GM18861 (cell line): ENCODE data around the gene ENOX1.

Experiments used
- ATAC-seq: cut with Tn5 transposase; IDR thresholded peaks from one replicate; pipeline ENCODE4 v1.9.1; 2021; ENCODE audit not compliant: unreplicated experiment

ENOX1 gene

DNA sequence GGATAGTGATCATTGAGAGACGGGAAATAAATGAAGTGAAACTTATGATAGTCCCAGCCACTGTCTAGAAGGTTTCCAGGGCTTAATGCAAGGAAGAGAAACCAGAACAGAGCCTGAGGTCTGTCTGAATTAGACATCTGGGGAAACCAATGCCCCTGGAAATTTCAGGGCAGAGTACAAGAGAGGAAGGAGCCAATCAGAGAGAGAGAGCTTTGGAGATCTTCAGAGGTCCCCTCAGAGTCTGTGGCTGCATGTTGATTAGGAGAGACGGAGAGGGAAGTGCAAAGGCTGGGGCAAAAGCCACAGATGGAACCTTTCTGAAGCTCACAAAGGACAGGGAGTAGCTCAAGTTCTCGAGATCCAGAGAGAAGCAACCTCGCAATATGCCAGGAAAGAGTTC, 385.4 kb downstream of the ENOX1 start:
- ATAC-seq, result no peak

DNA sequence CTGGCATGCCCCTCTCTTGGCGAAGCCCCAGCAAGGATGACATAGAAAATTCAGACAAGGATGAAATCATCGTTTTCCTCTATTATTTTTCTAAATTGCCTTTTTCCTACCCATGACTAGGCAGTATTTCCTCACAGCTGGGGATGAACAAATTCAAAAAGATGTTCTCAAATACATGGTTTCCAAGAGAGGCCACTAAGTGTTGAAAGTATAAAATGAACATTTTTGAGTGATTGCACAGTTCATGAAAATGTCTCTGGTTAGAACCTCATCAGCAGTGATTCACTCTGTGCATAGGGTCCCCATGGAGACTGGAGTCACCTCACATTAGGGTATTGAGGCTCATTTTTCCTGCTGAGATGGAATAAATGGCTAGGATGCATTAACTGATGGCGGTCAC, 389.7 kb downstream of the ENOX1 start:
- no peak for ATAC-seq

DNA sequence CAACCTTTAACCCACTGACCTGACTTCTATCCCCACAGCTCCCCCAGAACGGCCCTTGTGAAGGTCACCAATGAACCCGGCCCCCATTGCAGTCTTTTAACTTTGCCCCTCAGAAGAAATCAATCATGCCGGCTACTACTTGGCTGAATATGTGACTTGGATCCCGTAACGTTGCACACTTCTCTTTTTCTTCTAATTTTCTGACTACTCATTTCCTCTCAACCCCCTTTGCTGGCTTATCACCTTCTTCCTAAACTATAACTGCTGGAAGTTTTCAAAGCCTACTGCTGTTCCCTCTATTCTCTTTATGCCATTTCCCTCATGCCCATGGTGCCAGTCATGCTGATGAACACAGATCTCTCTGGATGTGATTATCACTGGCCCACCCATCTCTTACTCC, 395.7 kb downstream of the ENOX1 start:
- ATAC-seq, result no peak

DNA sequence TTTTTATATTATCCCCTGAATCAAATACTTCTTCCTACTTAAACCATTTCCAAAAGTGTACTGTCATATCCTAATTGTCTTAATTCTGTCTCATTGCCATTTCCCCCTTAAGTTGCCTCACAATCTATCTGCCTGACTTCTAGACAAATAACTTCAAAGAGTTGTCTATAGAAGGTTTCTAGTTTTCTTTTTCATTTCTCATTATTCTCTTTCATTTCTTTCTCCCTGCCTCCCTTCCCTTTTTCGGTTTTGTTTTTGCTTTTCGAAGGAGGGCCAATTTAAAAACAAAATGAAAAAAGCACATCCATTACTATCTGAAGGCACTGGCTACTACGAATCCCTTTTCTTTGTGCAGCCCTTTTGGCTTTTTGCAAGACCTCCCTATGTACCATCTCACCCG, 396.2 kb downstream of the ENOX1 start:
- no peak for ATAC-seq

DNA sequence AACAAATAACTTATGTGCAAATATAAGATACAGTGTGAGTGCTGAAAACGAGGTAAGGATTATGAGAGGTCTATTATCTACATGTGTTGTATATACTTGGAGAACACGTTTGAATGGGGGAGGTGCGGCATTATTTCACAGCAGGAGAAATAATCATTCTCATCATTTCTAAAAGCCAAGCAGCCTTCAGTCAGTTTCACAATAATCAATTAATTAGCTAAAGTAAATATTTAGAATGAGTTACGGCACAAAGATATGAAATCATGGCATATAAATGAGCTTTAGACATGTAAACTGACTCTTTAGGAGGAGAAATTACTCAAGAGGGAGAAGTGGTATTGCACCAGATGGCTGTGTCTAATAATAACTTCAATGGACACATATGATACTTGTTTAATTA, 396.8 kb downstream of the ENOX1 start:
- no peak for ATAC-seq

DNA sequence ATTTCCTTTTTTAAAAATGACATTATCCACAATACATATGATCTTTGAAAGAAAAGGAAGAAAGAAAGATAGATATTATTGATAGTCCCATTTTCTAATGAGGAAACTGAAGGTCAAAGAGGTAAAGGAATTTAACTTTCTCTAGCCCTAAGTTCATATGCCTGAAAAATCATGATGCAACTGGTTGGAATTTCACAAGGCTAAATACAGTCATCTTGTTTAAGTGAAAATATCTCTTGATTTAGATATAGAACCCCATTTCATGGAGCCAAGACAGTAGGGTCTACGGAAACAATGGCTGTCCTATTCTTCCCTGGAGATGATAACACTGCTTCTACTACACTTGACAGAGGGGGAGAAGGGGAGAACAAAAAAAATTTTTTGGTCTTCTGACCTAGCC, 397.2 kb downstream of the ENOX1 start:
- ATAC-seq, result no peak

DNA sequence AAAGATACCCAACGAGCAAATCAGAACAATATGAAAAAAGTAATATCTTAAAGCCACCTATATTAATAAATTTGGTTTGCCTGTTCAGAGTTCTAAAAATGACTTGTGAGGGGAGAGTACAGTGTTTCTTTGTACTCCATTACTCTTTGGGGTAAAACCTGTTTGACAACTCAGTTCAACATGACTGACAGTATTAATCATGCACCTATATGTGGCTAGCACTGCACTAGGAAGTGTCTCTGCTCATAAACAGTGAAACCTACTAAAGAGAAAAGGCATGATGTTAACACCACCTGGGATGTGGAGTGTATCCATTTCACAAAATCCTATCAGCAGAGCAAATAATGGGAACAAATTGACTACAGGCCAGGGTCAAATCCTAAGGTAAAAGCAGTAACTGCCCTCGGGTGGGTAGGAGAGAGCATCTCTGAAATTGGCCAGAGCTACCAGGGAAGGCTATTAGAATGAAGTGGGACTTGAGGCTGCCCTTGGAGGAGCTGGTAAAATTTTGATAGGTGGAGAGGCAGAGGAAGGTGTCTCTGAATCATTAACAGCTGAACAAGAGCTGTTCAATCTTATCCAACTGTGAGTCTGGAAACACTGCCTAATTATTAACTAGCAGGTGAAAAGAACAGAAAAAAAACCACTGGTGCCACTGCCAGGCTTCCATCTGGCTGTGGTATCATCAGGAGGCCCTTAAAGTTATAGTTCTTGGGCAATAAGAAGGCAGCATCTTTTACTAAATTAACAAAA, 398.3 kb downstream of the ENOX1 start:
- peak; percentile 65 for ATAC-seq

DNA sequence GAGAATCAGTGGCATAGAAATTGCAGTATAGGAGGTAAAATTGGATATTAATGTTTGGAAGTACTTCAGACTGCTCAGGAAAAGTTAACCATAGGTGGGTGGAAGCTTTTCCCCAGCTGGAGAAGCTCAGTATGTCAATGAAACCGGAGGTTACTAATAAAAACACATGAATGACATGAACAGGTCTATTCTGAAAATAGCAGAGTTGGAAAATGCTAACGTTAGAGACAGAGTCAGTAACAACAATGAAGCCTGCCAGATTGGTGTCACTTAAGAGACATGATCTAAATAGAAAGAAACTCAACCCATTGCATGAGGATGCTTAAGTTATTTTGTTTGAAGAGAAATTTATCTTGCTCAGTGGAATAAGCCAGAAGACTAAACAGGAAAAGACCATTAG, 398.9 kb downstream of the ENOX1 start:
- no peak for ATAC-seq

DNA sequence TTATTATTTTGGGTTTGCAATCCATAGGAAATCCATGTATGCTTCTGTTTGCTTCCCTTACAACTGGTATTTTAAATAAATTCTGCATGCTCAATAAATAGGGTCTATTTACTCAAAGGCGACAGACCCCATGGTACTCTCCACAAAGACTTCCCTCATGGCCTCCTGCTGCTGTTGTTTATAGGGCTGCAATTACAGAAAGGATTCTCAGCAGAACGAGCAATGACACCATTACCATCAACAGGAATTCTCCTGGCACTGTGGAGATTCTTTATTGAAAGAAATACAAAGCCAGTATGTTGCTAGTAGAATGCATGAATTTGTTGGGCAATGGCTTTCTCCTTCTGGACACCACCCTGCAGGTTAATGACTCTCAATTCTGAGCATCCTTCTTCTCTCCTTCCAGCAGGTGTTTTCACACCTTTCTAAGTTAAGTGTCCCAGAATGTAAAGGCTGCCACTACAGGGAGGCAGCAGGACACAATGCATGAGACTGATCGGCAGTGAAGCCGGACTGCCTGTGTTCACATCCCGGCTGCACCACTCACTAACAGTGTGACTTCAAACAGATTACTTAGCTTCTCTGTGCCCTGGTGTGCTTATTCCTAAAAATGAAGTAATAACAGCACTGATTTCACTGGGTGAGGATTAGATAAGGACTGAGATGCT, 403.1 kb downstream of the ENOX1 start:
- no peak for ATAC-seq

DNA sequence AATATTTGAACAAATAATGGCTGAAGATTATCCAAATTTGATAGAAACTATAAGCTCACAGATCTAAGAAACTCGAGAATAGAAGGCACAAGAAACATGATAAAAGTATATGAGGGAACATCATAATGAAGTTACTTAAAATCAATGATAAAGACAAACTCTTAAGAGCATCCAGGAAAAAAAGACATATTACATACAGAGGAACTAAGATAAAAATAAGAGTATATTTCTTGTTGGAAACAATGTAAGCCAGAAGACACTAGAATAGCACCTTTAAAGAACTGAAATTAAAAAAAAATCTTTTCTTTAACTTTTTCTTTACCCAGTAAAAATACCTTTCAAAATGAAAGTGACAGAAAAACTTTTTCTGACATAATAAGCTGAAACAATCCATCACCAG, 407.0 kb downstream of the ENOX1 start:
- no peak for ATAC-seq

DNA sequence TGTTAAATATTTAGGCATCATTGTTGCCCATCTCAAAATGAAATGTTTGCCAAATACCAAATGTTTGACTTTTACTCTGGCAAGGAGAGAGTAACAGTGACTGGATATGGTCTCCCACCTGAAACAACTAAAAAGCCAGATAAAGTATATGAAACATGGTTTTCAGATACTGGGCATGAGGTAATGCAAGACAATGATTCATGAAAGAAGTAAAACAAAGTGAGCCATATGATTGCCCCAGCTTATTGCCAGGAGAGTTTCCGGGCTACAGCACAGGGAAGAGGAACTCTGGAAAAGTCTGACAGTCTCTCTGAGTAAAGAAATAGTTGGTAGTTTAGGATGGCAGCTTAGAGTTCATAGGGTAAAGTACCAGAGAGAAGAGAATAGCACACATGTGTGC, 408.8 kb downstream of the ENOX1 start:
- no peak for ATAC-seq

DNA sequence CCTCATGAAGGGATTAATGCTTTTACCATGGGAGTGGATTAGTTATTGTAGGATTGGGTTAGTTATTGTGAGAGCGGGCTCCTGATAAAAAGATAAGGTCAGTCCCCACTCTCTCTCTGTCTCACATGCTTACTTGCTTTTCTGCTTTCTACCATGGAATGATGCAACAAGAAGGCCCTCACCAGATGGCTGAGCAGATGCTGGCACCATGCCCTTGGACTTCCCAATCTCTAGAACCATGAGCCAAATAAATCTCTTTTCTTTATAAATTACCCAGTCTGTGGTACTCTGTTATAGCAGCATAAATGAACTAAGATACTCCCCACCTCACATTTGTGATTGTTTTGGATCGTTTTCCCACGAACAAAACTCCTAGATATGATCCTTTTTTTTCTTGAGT, 409.6 kb downstream of the ENOX1 start:
- ATAC-seq, result no peak

DNA sequence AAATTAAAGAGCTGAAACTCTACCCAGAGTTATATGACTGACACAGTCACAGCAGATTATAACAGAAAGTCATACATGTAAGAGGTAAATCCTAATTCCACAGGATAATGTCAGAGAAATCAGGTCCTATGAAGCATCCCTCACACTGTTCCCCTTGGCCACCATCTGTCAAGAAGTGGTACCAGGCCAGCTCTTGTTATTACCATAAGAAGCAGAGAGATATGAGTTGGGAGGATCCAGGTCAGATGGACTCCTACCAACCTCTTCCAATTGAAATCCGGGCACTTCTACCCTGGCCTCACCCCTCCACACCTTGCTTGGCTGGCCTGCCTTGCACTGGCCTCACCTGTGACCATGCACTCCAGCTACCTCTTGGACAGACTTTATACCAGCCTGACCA, 410.2 kb downstream of the ENOX1 start:
- ATAC-seq, result no peak

DNA sequence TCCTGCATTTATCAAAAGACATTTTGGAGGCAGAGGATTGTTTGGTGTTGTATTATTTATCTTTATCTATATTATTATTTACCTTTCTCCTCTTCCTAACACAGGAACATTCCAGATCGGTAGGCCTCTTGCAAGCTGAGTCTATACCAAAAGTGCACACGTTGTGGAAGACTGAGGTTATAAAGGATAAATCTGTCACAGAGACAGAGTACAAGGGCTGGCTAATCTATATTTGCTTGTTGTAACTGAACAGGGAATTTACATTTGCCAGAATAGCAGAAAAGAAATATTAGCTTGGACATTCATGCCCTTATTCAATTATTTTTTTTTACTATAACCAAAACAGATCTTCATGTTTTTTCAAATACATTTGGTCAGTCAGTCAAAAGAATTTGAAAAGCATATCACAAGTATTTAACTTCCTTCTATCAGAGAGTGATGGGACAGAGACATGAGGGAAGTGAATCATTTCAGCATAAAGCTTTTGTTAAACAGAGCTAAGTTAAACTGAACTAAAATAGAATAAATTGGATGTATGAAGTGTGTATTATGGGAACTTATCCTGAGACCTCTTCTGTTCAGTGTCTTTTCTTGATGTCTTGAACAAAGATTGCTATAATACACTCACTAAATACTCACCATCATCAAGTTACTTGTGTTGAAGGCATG, 410.8 kb downstream of the ENOX1 start:
- no peak for ATAC-seq

DNA sequence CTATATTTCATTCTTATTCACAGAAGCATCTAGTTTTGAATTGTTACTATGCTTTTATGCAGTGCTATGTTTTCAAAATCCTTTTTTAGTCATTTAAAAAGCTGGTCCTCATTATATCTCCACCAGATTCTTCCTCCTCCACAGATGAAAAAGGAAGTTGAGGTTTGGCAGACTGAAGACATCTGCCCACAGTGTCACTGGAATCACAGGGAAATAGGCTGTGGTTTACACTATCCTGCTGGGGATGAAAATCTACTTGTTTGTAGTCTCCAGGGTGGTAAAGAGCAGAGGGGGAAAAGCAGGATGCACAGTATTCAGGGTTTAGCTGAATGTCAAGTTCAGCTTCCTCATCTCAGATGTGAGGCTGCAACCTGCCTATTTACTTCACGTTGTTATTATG, 412.2 kb downstream of the ENOX1 start:
- no peak for ATAC-seq

DNA sequence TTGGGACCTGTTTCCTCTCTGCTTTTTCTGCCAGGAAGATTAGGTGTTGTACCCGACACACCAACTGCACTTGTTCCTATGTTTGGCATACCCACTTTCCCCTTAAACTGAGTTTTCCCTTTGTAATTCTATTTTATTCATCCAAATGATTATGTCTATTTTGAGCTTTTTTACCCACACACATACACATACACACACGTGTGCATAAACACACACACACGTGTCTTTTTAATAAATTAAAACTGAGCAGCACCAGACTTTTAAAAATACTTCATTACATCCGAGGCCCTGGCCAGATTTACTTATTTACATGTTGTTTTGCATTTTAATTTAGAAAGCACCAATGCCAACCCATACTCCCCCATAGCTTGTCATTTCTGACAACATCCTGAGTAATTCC, 413.4 kb downstream of the ENOX1 start:
- ATAC-seq, result no peak

DNA sequence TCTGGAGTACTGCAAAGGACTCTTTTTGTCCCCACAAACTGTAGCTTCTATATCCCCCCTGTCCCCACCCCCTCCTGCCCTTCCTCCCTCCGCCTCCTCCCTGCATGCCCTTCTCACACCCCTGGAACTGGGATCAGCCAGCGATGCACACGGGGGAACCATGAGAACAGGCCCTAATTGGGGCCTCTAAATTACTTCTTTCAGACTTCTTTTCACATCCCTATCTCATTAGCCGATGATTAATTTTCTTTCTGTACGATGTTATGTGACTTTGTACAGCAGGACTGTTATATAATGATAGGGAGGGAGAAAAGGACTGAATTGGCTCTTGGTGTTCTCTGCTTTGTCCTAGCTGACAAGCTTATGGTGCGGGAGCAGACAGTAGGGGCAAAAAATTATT, 415.9 kb downstream of the ENOX1 start:
- no peak for ATAC-seq

DNA sequence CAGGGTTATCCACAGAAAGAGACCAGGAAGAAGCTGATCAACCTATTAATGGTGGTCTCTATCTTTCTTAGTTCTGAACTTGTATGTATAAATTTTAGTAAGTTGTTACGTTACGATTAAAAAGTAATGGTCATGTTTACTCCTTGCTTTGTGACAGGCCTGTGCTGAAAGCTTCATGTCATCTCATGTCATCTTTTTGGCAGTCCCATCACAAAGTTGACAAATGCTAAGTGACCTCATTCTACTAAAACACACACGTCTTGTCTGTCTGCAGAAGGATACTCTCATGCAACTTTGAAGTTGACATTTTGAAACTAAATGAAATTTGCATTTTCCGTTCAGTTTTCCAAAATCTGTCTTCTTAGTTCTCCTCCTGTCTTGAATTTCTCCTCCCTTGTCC, 417.5 kb downstream of the ENOX1 start:
- ATAC-seq, result no peak

DNA sequence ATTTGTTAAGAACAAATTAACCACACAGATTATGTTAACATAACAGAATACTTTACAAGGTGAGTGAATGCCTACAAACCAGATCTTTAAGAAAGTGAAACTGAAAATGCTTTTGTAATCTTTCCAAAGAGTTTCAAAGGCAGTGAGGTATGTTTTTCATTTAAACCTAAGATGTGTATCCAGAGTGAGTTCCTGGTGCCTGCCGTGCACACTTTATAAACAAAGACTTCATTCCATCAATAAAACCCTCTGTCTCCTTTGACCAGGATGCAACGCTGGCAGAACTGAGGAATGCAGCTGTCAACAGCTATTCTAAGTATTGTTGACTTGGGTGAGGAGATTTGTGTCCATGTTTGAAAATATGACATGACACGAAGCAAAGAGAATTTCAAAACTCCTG, 418.8 kb downstream of the ENOX1 start:
- peak; percentile 57 for ATAC-seq

DNA sequence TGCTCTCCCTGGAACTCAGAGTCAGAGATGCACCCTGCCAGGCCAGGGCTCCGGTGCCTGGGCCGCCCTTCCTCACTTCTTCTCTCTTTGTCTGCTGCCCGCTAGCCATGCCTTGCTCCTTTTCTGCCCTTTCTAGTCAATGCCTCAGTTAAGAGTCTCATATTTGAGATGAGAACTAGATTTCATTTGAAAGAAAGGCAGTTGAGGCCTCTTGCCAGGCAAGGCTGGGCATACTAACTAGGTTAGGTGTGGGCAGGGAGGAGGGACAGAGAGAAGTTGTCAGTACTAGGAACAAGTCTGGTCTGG, 421.8 kb downstream of the ENOX1 start:
- no peak for ATAC-seq

DNA sequence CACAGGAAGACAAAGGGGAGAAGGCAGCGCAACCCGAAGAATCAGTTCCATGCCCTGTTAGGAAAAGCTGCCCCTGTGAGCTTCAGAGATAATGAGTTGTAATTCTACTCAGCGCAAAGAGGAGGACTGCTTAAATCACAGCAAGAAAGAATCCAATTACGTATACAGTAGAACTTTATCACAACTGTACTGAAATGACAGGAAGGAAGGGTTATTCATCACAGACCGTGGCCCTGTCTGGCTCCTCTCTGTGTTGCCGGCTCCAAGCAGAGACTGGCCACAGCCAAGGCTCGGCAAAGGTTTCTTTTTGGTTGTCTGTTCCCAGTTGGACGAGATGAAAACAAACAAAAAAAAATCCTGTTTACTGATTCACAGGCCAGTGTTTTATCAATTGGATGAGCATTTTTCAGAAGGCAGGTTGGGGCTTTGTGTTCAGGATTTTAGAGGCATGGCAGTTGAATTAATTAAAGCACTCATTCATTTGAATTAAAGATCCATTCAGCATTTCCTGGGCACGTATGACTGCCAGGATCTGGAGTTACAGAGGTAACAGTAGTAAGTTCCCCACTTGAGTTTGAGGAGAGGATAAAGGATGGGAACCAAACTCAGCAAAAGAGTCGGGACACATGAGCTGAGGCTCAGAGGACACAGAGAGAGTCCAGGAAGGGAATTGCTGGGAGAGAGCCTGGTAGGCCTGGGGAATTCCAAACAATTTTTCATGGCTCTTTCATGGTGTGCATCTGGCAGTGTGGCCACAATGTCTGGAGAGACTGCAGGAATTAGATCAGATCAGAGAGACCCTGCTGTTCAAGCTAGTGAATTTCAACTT, 422.3 kb downstream of the ENOX1 start:
- ATAC-seq, result no peak
